Esophagus muscularis mucosa (tissue), 4 donors: ENCODE results near the gene RAB20.

Source experiments
- CTCF ChIP-seq, 3 experiments: fragments of 200-600 bp in 2 of 3; fragments of 450-650 bp in 1 of 3; sonication (generic) in 2 of 3; IDR thresholded peaks; one replicate each; pipeline ENCODE4 v1.5.1; 2017 to 2019; ENCODE audit warnings: antibody characterized with exemption in 3 of 3, mild to moderate bottlenecking in 2 of 3, moderate library complexity in 1 of 3
- EP300 ChIP-seq: sonication (generic); formaldehyde crosslinking; IDR thresholded peaks from one replicate; pipeline ENCODE4 v1.6.1; 2017; ENCODE audit warnings: antibody characterized with exemption
- POLR2A ChIP-seq: fragments of 450-650 bp; IDR thresholded peaks from one replicate; pipeline ENCODE4 v1.6.1; 2017; ENCODE audit warnings: antibody characterized with exemption, moderate library complexity, mild to moderate bottlenecking, low read depth

DNA sequence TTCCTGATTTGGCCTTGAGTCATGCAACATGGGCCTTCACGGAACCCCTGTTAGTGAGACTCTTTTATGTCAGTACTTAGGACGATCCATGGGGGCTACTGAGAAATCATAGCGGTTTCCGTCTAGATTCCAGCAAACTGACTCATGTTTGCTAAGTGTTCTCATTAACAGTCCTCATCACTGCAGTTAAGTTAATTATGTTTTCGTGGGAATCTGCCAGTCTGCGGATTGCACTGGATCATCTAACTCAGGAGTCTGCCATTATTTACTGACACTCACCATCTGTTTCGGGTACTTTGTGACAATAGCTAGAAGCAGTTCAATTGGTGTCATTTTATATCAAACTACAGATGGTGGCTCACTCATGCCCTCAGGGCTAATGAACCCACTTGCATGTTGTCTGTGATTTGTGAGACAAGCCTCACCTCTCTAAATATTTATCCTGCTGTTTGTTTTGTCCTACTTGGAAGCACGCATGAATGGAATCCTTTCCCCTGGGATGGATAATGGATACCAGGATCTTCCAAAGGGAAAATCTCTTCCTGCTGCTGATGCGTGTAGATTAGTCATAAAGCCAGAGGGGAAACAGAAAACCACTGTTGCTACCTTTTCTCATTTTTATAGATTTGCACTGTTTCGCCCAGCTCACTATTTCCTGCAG lies 61.8 kb downstream of the RAB20 start:
- TF ChIP-seq CTCF (IDR thresholded peaks at IDR 0.05) (no peak), POLR2A (no peak), EP300 (no peak)
